Heart left ventricle (tissue), 16 donors: ENCODE results near the gene KIAA0825. TPM values are rescaled to one million over a fixed set of nuclear protein-coding genes. Genes with fewer than 3 reads are reported as not detected.
A peak's percentile ranks its signal among the peaks of the same experiment; 100 is the strongest.

ENCODE experiments used
- ATAC-seq, 4 donors: fragments of 200-7000 bp; cut with Tn5 transposase; one replicate each; pipeline ENCODE4 v1.9.1; 2020 to 2022; ENCODE audit warnings: moderate library complexity in 4 of 4, mild to moderate bottlenecking in 3 of 4, moderate number of reproducible peaks in 1 of 4
- DNase-seq, 5 donors: peaks; one replicate each; pipeline ENCODE4 v3.0.0-alpha.2; 2020
- H3K27ac ChIP-seq, 12 donors: fragments of 200-600 bp; sonication (generic) in 4 of 12; one replicate each; pipeline versions ENCODE4 v1.5.0 to v1.8.0; 2016 to 2022; ENCODE audit warnings: mild to moderate bottlenecking in 2 of 12
- H3K27me3 ChIP-seq, 9 donors: fragments of 200-600 bp; sonication (generic) in 2 of 9; one replicate each; pipeline versions ENCODE4 v1.5.1 to v1.8.0; 2016 to 2022; ENCODE audit warnings: mild to moderate bottlenecking in 3 of 9
- H3K36me3 ChIP-seq, 9 donors: fragments of 200-600 bp; sonication (generic) in 2 of 9; one replicate each; pipeline versions ENCODE4 v1.5.0 to v1.8.0; 2018 to 2022; ENCODE audit warnings: mild to moderate bottlenecking in 2 of 9
- H3K4me1 ChIP-seq, 12 donors: fragments of 200-600 bp; sonication (generic) in 4 of 12; one replicate each; pipeline versions ENCODE4 v1.5.0 to v1.8.0; 2016 to 2022; ENCODE audit warnings: mild to moderate bottlenecking in 3 of 12
- H3K4me3 ChIP-seq, 12 donors: fragments of 200-600 bp; sonication (generic) in 4 of 12; one replicate each; pipeline versions ENCODE4 v1.5.0 to v1.8.0; 2017 to 2022; ENCODE audit warnings: mild to moderate bottlenecking in 9 of 12, moderate library complexity in 4 of 12
- H3K9me3 ChIP-seq, 12 donors: fragments of 200-600 bp; sonication (generic) in 4 of 12; one replicate each; pipeline versions ENCODE4 v1.5.0 to v1.8.0; 2016 to 2022; ENCODE audit warnings: mild to moderate bottlenecking in 1 of 12
- CTCF ChIP-seq, 12 donors: fragments of 200-600 bp; sonication (generic) in 4 of 12; IDR thresholded peaks; one replicate each; pipeline versions ENCODE4 v1.5.0 to v1.8.0; 2018 to 2022; ENCODE audit warnings: antibody characterized with exemption in 12 of 12, mild to moderate bottlenecking in 5 of 12
- POLR2A ChIP-seq, 2 donors: fragments of 450-650 bp; IDR thresholded peaks; one replicate each; pipeline ENCODE4 v1.6.1; 2017; ENCODE audit warnings: antibody characterized with exemption in 2 of 2, mild to moderate bottlenecking in 2 of 2, moderate library complexity in 2 of 2
- WGBS, 4 donors: extraction: QIAGEN DNeasy Blood & Tissue Kit in 2 of 4; methylation state at CpG; one replicate each; pipeline versions ENCODE4 v1.1.5 to v1.1.7; 2013 to 2018; 5-methylcytosine and 5-hydroxymethylcytosine counted together
- intact Hi-C, 10 donors: fragments of 100-400 bp; cut with DNase I; formaldehyde crosslinking; loops; one replicate each; pipeline versions ENCODE4 v1.11.1 to v1.14.2; 2022
- polyA plus RNA-seq, 2 donors: library from polyadenylated mRNA; stranded (reverse); fragments of 200-250 nt; gene quantifications; one replicate each; pipeline ENCODE4 v1.2.3, GENCODE V29; 2013
- total RNA-seq, 9 donors: library from RNA; depleted of rRNA in 2 of 9; stranded (reverse); fragments of >200 nt in 2 of 9; fragmentation: NEBNext Ultra II Directional in 3 of 9; extraction: Animal tissue kit (Norgen Biotek cat#: 25700) in 3 of 9; gene quantifications; one replicate each; pipeline versions ENCODE4 v1.1.0 to v1.2.4, GENCODE V29; 2016 to 2023
- donor health status: ischemic (EF 13 %, LVEDD 7.1; RV severe dilation, severe dysfunction).
- donor health status: healthy with polysubstance abuse.
- donor health status: DM: no; HTN: yes; CAD: no.
- donor health status: DM: no; HTN: no; CAD: no.
- donor health status: ischemic (EF 25% LVEDD 6.9; RV normal size, moderate dysfunction).
- donor health status: ischemic (EF 25% LVEDD 5.7; RV mildly dilated, moderate dysfunction).
- donor health status: healthy.
- donor health status: DM: yes; HTN: yes; CAD: no.
- donor health status: ischemic (EF 35%, LVEDD 5.7; RV mildly dilated, moderate dysfunction).
- donor health status: nonischemic (EF 11% LVEDD 7.7; RV severe dilation, severe dysfunction).
- donor health status: DM: yes; HTN: yes; CAD: no.
- donor health status: PGD.
- donor health status: ischemic (EF 29% LVEDD 5.4; RV normal size, mild dysfunction).
- donor health status: nonischemic (EF 23%, LVEDD 6.1; RV moderate dilation, normal function).

The KIAA0825 gene
- total and polyA plus RNA-seq, 11 donors: 0.27 to 4.1 (median 2.4) TPM

GRCh38 chr5:94442076-94442475, 176.3 kb downstream of the KIAA0825 start:
- Histone ChIP-seq H3K36me3 (peaks cover 0 to 12% (median 0%) of the 10 kb centered on the region in 9 donors), H3K27ac (no peak overlapping the region), H3K4me1 (no peaks in the 10 kb centered on the region), H3K27me3 (no peaks in the 10 kb centered on the region), H3K9me3 (no peaks in the 10 kb centered on the region), H3K4me3 (no peak overlapping the region)
- intact Hi-C loops: no loop called here
- no peak for DNase-seq
- TF ChIP-seq POLR2A (IDR thresholded peaks at IDR 0.05) (no peak), CTCF (IDR thresholded peaks at IDR 0.05) (no peak)
- ATAC-seq: no peak
- 89 to 99% (median 94%) methylated on average over 1 of the region's 1 CpG for WGBS, 4 donors

- H3K27me3 ChIP-seq: no peaks in the 10 kb centered on the region
- H3K27ac ChIP-seq: no peak overlapping the region
- 63 to 73% (median 65%) methylated on average over 3 of the region's 3 CpGs for WGBS, 4 donors
- peaks cover 0 to 12% (median 0%) of the 10 kb centered on the region in 9 donors for H3K36me3 ChIP-seq
- intact Hi-C loops: no loop called here
- DNase-seq (no peak), ATAC-seq (no peak)
- TF ChIP-seq POLR2A (IDR thresholded peaks at IDR 0.05) (no peak), CTCF (IDR thresholded peaks at IDR 0.05) (no peak)
- H3K9me3 ChIP-seq: no peaks in the 10 kb centered on the region
- no peak overlapping the region for H3K4me3 ChIP-seq
- no peaks in the 10 kb centered on the region for H3K4me1 ChIP-seq
These were observed 178.4 kb downstream of the KIAA0825 start for GRCh38 chr5:94440015-94440414.

GRCh38 chr5:94433397-94434163, 184.8 kb downstream of the KIAA0825 start:
- Histone ChIP-seq H3K27me3 (no peaks in the 10 kb centered on the region), H3K4me3 (no peak overlapping the region), H3K27ac (peak overlapping the region in 4 of 12 donors; percentile 26 to 59 (median 32)), H3K36me3 (peaks cover 0 to 8% (median 0%) of the 10 kb centered on the region in 9 donors), H3K9me3 (peaks cover 0 to 10% (median 0%) of the 10 kb centered on the region in 12 donors), H3K4me1 (peaks cover 0 to 17% (median 0%) of the 10 kb centered on the region in 12 donors)
- intact Hi-C loops: no loop called here
- peak in 1 of 5 donors; percentile 38 for DNase-seq
- TF ChIP-seq POLR2A (IDR thresholded peaks at IDR 0.05) (no peak), CTCF (IDR thresholded peaks at IDR 0.05) (no peak)
- 53 to 70% (median 57%) methylated on average over 2 of the region's 2 CpGs for WGBS, 4 donors
- peak; percentile 34 to 93 (median 77) for ATAC-seq

- H3K4me3 ChIP-seq: no peak overlapping the region
- H3K36me3 ChIP-seq: peaks cover 0 to 4% (median 0%) of the 10 kb centered on the region in 9 donors
- no peaks in the 10 kb centered on the region for H3K27me3 ChIP-seq
- intact Hi-C loops: no loop called here
- TF ChIP-seq POLR2A (IDR thresholded peaks at IDR 0.05) (no peak), CTCF (IDR thresholded peaks at IDR 0.05) (no peak)
- ATAC-seq (peak; percentile 37 to 85 (median 64)), DNase-seq (no peak)
- H3K4me1 ChIP-seq: peaks cover 0 to 17% (median 0%) of the 10 kb centered on the region in 12 donors
- peak overlapping the region in 4 of 12 donors; percentile 21 to 59 (median 30) for H3K27ac ChIP-seq
- H3K9me3 ChIP-seq: peaks cover 0 to 18% (median 0%) of the 10 kb centered on the region in 12 donors
These were observed 185.9 kb downstream of the KIAA0825 start for GRCh38 chr5:94432499-94432898.
